GM12801 (cell line): Measurements from ENCODE around the gene MFAP3L.

ENCODE experiments used
- TF ChIP-seq, protein P1 (sequence below): IDR thresholded peaks from one replicate; pipeline ENCODE4 v1.5.1; 2011; ENCODE audit warnings: control low read depth; ENCODE audit not compliant: insufficient read length; ENCODE audit errors: extremely low read depth

The MFAP3L gene

GRCh38 chr4:170017252-170017651 is 8.9 kb downstream of the MFAP3L start:
- TF ChIP-seq, protein P1, sequence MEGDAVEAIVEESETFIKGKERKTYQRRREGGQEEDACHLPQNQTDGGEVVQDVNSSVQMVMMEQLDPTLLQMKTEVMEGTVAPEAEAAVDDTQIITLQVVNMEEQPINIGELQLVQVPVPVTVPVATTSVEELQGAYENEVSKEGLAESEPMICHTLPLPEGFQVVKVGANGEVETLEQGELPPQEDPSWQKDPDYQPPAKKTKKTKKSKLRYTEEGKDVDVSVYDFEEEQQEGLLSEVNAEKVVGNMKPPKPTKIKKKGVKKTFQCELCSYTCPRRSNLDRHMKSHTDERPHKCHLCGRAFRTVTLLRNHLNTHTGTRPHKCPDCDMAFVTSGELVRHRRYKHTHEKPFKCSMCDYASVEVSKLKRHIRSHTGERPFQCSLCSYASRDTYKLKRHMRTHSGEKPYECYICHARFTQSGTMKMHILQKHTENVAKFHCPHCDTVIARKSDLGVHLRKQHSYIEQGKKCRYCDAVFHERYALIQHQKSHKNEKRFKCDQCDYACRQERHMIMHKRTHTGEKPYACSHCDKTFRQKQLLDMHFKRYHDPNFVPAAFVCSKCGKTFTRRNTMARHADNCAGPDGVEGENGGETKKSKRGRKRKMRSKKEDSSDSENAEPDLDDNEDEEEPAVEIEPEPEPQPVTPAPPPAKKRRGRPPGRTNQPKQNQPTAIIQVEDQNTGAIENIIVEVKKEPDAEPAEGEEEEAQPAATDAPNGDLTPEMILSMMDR, result no peak

DNA sequence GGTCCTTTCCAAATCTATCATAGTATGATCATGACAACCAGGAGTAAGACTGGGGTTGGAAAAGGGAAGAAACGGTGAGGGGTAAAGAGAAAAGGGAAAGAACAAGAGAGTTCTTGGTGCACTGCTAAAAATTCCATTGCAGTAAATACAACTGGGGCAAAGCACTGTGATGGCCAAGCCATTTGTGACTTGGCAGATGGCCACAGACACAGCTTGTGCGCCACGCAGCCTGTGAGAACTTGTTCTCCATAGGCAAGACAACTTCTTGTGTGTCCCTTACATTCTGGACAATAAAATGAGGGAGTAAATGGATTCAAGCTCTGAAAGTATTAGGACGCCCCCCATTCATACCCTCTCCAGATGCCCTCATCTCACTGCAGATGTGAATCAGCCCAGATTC is 10.9 kb downstream of the MFAP3L start:
- TF ChIP-seq, protein P1, result no peak

- TF ChIP-seq, protein P1, result no peak
Measured at GRCh38 chr4:170014359-170015011, 11.7 kb downstream of the MFAP3L start.

DNA sequence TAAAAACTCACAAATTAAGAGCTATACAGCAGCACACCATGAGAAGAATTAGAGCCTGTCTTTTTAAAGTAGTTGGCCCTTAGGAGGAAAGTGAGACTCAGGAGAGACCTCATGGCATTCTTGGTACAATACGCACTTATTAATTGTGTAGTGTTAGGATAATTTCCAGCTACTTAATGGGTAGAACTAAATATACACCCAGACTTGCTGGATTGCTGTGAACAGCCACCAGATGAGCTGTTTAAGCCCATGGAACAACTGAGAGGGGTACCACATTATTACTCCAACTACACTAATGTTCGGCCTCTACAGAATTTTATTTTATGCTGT is 13.6 kb downstream of the MFAP3L start:
- TF ChIP-seq, protein P1, result no peak

GRCh38 chr4:170011921-170012628 is 14.1 kb downstream of the MFAP3L start:
- TF ChIP-seq, protein P1, result no peak

GRCh38 chr4:170009291-170009690 is 16.9 kb downstream of the MFAP3L start:
- TF ChIP-seq, protein P1, result no peak

DNA sequence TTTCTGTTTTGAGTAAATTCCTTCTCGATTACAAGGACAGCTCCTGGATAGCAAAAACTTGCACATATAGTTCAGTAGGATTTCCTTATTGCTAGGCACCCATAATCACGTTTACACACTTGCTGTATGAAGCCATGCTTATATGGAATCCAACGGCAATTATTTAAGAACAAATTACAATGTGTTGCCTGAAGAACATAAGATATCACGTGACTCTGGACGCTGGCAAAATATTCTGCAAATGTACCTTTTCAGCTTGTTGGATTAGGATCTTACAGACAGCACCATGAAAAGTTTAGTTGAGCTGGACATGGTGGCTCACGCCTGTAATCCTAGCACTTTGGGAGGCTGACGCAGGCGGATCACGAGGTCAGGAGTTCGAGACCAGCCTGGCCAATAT is 17.4 kb downstream of the MFAP3L start:
- TF ChIP-seq, protein P1, result no peak
